HG02938 (cell line): ENCODE results near the gene MAP3K10.

Source experiments
- ATAC-seq: cut with Tn5 transposase; IDR thresholded peaks from one replicate; pipeline ENCODE4 v1.9.1; 2021; ENCODE audit warnings: mild to moderate bottlenecking, moderate library complexity; ENCODE audit not compliant: unreplicated experiment

The MAP3K10 gene

GRCh38 chr19:40247178-40247577, 56.0 kb downstream of the MAP3K10 start:
- ATAC-seq = no peak

- ATAC-seq = no peak
Observed at GRCh38 chr19:40247735-40248262, 56.6 kb downstream of the MAP3K10 start.

GRCh38 chr19:40249201-40249600, 58.0 kb downstream of the MAP3K10 start:
- no peak for ATAC-seq

GRCh38 chr19:40249781-40250180, 58.6 kb downstream of the MAP3K10 start:
- ATAC-seq = no peak

GRCh38 chr19:40251244-40251643, 60.0 kb downstream of the MAP3K10 start:
- ATAC-seq = no peak

- ATAC-seq = no peak
Observed at GRCh38 chr19:40251991-40252390, 60.8 kb downstream of the MAP3K10 start.

- no peak for ATAC-seq
Observed at GRCh38 chr19:40252395-40252794, 61.2 kb downstream of the MAP3K10 start.

GRCh38 chr19:40253611-40254092, 62.4 kb downstream of the MAP3K10 start:
- no peak for ATAC-seq

GRCh38 chr19:40254714-40255418, 63.6 kb downstream of the MAP3K10 start:
- ATAC-seq = no peak

- no peak for ATAC-seq
Observed at GRCh38 chr19:40255619-40256166, 64.5 kb downstream of the MAP3K10 start.

GRCh38 chr19:40256512-40256911, 65.3 kb downstream of the MAP3K10 start:
- ATAC-seq = no peak

- no peak for ATAC-seq
Observed at GRCh38 chr19:40257096-40257517, 65.9 kb downstream of the MAP3K10 start.

- ATAC-seq = no peak
Observed at GRCh38 chr19:40261631-40262030, 70.4 kb downstream of the MAP3K10 start.

- no peak for ATAC-seq
Observed at GRCh38 chr19:40262422-40262821, 71.2 kb downstream of the MAP3K10 start.

- ATAC-seq = no peak
Observed at GRCh38 chr19:40263440-40264313, 72.5 kb downstream of the MAP3K10 start.

GRCh38 chr19:40264314-40265054, 73.3 kb downstream of the MAP3K10 start:
- ATAC-seq = no peak
